AG09319 (cell line): ENCODE measurements around the gene RTTN.

Source experiments
- DNase-seq: peaks from one replicate; pipeline ENCODE4 v3.0.0-alpha.2; 2010; ENCODE audit warnings: low read depth; ENCODE audit errors: extremely low read depth
- TF ChIP-seq, protein P1 (sequence below): IDR thresholded peaks from 2 replicates; pipeline ENCODE4 v1.5.1; 2011; ENCODE audit warnings: low read depth, mild to moderate bottlenecking, inconsistent platforms, low read length, moderate library complexity

RTTN gene

DNA sequence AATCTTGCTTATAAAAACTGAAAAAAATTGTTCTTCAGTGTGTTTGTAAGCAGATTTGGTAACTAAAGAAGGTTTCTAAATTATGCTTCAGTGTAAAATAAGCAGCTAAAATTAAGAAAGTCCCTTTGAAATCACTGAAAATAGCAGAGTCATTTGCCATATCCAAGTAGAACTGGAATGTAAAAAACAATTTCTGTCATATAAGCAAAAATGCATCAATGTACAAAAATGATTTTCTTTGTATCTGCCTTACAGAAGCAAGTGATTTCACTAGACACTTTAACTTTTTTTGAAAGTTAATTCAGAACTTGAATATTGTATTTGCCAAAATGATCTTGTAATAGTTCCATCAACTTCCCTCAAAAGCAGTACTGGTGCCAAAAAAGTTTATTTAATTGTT, 136.1 kb downstream of the RTTN start:
- DNase-seq, result no peak
- TF ChIP-seq, protein P1, sequence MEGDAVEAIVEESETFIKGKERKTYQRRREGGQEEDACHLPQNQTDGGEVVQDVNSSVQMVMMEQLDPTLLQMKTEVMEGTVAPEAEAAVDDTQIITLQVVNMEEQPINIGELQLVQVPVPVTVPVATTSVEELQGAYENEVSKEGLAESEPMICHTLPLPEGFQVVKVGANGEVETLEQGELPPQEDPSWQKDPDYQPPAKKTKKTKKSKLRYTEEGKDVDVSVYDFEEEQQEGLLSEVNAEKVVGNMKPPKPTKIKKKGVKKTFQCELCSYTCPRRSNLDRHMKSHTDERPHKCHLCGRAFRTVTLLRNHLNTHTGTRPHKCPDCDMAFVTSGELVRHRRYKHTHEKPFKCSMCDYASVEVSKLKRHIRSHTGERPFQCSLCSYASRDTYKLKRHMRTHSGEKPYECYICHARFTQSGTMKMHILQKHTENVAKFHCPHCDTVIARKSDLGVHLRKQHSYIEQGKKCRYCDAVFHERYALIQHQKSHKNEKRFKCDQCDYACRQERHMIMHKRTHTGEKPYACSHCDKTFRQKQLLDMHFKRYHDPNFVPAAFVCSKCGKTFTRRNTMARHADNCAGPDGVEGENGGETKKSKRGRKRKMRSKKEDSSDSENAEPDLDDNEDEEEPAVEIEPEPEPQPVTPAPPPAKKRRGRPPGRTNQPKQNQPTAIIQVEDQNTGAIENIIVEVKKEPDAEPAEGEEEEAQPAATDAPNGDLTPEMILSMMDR, result no peak

DNA sequence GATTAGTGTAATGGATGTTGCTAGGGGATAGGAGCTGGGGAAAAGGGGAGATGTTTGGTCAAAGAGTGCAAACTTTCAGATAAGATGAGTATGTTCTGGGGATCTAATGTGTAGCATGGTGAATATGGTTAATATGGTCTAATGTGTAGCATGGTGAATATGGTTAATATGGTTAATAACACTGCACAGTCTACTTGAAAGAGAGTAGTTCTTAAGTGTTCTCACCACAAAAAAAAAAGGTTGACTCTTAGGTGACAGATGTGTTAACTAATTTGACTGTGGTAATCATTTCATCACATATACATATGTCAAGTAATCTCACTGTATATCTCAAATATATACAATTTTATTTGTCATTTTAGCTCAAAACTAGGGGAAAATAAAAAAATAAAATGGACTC, 136.5 kb downstream of the RTTN start:
- TF ChIP-seq, protein P1, result no peak
- no peak for DNase-seq

DNA sequence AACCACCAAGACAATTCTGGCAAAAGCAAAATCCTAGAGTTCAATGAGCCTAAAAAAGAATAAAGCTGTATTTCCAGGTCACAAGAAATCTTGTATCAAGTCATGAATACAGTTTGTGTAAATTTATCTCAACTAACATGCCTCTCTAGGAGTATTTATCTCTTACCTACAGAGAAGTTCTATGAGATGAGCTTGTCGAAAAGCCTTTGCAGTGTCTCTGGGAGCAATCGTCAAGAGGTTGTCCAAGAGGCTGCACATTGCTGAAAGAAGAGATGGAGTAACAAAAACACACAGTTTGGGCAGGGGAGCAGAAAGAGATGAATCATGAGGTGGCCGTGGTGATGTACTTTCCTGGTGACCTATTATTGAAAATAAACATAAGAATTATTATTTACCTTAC, 145.8 kb downstream of the RTTN start:
- TF ChIP-seq, protein P1, result no peak
- no peak for DNase-seq

DNA sequence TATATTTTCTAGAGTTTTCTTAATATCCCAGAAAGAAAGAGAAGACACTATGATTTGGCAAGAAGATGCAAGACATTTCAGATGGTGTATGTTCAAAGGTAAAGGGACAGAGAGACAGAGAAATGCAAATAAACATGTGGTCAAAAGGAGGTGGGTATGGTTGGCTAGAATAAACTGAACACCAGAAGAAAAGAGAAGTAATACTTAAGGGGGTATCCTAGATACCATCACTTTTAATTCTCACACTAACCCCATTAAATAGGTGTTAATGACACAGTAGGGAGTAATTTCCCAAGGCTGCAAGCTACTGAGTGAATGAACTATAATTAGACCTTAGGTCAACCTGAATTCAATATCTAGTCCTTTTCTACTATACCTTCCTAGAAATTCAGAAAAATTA, 146.6 kb downstream of the RTTN start:
- TF ChIP-seq, protein P1, result no peak
- no peak for DNase-seq

DNA sequence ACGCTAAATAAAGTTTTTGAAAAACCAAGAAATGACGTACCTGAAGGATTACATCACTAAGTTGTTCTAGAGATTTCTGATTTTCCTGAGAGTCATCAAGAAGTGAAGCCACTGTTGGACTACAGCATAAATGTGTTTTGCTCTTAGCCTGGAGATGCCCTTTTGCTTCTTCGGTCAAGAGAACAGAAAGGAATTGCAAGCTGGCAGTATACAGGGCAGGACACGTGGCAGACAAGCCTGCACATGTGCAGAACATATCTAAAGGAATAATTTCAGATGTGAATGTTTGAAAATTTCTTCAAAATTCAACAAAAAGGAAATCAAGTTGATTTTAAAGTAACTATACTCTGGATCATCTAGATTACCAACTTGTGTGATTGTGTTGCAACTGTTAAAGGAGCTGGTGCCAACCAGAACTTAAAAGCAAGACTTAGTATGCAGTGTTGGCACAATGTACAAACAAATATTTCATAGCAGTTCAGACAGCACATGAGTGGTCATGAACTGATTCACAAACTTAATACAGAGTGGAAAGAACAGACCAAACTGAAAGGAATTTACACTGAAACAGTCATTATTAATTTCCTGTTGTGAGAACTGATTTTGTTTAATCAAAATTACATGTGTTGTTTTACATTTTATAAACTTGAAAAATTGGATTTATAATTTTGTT, 157.4 kb downstream of the RTTN start:
- TF ChIP-seq, protein P1, result no peak
- DNase-seq, result peak; percentile 1

DNA sequence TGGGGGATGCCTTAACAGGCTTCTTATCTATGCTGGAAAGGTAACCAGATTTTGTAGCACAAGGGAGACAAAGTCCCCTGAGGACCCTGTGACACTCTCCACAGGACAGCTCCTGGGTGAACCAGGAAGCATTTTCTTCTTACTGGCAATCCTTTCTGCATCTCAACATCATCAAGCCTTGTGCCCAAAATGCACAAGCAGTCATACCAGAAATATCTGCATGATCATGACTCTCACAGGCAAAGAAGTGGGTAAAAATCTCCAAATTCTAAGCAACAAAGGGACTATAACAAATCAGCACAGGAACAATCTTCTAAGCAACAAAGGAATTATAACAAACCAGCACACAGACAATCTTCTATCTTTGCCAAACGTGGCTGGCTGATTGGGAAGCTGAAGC, 158.7 kb downstream of the RTTN start:
- TF ChIP-seq, protein P1, result no peak
- no peak for DNase-seq

DNA sequence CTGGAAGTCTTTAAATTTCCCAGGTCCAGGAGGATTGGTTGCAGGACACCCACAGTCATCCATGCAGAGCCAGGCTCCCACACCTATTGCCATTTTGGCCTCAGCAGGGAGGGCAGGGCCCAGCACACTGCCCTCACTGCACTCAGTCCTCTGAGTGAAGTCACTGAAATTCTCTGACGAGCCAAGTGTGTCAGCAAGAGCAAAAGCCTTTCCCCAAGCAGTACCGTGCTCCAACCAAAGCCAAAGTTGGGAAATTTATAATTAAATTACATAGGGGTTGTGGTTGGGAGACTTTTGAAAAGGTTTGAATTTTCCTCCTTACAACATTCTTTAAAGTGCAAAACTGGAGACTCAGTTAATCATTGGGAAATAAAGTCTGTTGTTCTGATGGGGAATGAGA, 159.3 kb downstream of the RTTN start:
- TF ChIP-seq, protein P1, result no peak
- DNase-seq, result no peak
